Stimulated activated CD4-positive, alpha-beta T cell treated with anti-CD3 and anti-CD28 coated beads, TNF-alpha, amount 100 ng/mL, for 48 hours (primary cell): ENCODE data around the gene JTB.

Experiments
- DNase-seq, 3 donors: peaks; one replicate each; pipeline ENCODE4 v3.0.0-alpha.2; 2020; ENCODE audit warnings: low read depth in 3 of 3

JTB gene

DNA sequence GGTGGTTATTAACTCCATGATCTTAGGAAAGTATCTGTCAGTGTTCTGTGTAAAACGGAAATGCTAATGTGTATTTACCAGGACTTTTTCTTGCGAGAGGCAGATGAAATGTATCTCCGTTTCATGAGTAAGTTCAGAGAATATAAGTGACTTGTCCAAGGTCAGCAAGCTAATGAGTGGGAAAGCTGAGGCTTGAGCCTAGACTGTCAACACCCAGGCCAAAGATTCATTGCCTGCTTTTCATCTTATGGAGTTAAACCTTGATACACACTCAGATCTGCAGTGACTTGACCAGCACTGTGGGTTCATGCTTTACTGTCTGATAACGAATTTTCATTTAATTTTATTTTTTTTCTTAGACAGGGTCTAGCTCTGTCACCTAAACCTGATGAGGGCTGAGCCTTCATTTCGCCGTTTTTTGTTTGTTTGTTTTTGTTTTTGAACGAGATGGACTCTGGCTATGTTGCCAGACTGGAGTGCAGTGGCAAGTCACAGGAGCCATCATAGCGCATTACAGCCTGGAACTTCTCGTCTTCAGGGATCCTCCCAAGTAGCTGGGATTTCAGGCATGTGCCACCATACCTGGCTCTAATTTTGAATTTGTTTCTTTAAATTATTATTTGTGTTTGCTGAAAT, 918 bp upstream of the JTB start:
- no peak for DNase-seq

DNA sequence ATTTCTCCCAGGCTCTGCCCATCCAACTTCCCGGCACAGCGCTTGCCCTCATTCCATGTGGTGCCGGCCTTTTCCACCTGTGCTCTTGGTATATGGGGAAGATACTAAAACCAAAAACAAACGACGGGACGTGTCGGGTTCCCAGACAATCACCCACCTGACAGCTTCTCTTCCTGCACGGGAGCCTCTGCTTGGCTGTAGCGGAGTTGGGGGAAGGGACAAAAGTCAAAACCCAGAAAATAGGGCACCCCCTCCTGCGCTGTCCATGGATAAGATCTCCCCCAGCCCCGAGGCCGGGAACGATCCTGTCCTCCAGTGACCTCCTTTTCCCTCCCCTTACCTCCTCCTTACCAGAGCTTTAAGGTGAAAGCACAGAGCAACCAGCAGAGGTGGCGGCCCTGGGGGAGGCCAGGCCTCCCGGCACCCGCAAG, 640 bp downstream of the JTB start:
- DNase-seq: no peak

DNA sequence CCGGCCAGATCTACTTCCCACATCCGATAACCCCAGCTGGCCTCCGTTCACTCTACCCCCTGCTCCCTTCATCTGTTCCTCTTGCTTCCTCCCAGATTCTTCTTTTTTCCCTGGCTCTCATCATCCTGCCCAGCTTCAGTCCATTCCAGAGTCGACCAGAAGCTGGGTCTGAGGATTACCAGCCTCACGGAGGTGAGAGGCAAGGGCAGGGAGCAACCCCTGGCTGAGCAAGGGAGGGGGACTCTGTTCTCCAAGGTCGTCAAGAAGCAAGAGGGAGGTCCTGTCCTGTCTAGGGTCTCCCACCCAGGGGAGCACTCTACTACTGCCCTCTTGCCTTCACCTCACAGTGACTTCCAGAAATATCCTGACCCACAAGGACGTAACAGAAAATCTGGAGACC, 3.9 kb downstream of the JTB start:
- DNase-seq: no peak

- no peak for DNase-seq
Measured at GRCh38 chr1:153973071-153973470, 4.4 kb downstream of the JTB start.

DNA sequence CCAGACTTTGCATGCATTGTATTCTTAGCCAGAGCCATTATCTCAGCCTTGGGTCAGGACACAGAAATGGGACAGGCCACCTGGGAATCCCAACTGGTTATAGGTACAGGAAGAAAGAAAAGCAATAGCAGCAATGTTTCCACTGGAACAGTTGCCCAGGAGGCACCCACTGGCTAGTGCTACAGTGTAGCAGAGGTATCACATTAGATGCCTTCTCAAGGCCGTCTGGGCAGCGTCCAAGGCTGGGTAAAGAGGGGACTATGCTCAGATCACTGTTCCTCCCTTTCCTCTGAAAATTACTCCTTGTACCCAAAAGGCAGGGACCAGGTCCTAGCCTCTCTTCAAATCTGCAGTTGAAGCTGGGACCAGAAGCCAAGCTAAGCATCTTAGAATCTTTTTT, 7.1 kb downstream of the JTB start:
- no peak for DNase-seq

GRCh38 chr1:153968972-153969371, 8.5 kb downstream of the JTB start:
- DNase-seq: no peak

- no peak for DNase-seq
Measured at GRCh38 chr1:153968408-153968807, 9.1 kb downstream of the JTB start.

DNA sequence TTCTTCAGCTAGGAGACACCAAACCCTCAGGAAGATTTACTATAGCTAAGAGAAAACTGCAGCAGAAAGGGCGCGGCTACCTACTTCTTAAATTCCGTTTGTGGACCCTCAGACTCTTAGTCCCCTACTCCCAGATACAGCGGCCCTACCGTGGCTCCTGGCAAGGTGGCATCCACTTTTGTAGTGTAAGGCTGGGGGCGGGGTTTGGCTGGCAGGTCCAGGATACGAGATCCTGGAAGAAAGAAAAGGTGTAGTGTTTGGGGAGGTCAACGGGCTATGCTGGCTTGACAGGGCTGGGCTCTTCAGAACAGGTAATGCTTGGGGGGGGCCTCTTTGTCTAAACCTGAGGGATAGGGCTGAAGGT, 9.5 kb downstream of the JTB start:
- DNase-seq: no peak

DNA sequence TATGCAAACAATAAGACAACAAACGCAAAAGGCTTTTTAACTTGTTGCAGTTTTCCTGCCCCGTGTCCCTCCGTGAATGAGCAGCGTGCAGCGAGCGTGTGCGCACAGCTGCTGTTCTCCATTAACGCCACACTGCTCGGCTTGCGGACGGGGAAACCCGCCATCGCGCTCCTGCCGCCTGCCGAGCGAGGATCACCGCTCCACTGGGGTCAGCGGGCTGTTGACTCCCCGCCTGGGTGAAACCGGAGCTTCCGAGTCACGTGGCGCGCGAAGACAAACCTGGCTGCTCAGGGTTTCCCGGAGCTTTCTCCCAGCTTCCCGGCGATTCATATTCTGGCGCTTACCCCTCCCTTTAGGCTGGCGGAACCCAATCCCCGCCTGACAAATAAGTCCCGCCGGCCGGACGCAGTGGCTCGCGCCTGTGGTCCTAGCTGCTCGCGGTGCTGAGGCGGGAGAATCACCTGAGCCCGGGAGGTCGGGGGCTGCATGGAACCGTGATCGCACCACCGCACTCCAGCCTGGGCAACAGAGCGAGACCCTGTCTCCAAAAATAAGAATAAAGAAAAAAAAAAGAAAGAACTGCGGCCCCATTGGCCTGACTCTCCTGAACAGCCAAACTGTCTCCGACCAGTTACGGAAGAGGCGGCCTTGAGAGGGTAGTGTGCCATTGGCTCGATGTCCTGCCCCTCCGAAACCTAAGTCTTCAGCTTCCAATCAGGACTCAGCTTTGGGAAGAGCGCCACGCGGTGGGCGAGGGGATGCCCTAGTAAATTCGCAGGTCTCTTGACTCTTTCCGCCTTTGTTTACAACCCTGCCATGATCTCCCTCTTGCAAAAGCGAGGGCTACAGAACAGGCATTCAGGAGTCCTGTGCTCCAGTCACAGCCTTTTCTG, 10.1 kb downstream of the JTB start, which contains the start of gene CREB3L4:
TSS of gene CREB3L4 (plus strand) at position 796 of the 893 bp plus-strand sequence. CDS start 624 bp downstream, outside the sequence.
- DNase-seq: peak; percentile 63 to 76 (median 75)

- no peak for DNase-seq
Measured at GRCh38 chr1:153963850-153964331, 13.6 kb downstream of the JTB start.

- DNase-seq: peak; percentile 89 to 98 (median 93)
Measured at GRCh38 chr1:153963030-153963849, 14.2 kb downstream of the JTB start, which contains the start of gene SLC39A1. Gene SLC39A1, minus strand, starts transcription at chr1:153963537. Its CDS starts 822 bp downstream, at chr1:153962715.

GRCh38 chr1:153962088-153963029, 15.1 kb downstream of the JTB start:
- no peak for DNase-seq

DNA sequence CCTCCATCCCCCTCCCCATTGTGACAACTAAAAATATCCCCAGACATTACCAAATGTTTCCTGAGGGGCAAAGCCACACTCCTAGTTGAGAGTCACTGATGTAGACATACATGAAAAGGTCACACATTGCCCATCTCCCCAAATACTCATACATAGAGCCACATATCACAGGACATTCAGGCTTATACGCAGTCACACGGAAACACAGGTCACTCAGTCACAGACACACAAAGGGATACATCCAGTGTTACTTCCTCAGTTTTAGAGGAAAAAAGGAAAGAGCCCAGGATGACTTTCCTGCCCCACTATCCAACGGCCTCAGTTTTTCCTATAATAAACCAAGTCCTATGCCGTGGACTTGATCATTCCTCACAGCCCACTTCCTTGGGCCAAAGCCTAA, 16.1 kb downstream of the JTB start:
- no peak for DNase-seq

DNA sequence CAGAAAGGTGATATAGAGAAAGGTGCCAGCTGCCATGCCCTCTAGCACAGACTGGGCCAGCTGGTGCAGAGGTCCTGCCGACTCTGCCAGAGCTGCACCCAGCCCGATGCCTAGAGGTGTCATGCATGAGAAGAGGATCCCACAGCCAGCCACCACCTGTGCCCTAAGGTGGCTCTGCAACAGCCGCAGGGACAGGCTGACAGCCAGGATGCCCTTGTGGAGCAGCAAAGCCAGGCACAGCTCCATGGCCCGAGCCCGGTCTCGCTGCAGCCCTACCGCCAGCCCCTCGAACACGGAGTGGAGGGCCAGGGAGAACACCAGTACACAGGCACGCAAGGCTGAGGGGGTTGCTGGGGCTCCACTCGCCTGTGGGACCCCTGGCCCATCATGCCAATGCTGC, 17.3 kb downstream of the JTB start:
- DNase-seq: no peak

GRCh38 chr1:153959454-153959853, 18.0 kb downstream of the JTB start:
- no peak for DNase-seq

DNA sequence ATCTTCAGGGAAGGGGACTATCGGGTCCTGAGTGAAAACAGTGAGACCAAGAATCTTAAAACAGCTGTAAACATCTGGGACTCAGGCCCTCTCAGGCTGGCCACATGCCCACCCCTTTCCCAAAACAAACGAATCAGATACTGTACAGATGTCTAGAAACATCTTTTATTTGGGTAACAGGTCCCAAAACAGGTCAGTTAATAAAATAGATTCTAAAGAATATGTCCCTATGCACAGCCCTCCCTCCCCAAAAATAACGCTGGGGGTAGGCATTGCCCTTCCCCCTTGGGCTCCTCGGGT, 18.6 kb downstream of the JTB start:
- no peak for DNase-seq

DNA sequence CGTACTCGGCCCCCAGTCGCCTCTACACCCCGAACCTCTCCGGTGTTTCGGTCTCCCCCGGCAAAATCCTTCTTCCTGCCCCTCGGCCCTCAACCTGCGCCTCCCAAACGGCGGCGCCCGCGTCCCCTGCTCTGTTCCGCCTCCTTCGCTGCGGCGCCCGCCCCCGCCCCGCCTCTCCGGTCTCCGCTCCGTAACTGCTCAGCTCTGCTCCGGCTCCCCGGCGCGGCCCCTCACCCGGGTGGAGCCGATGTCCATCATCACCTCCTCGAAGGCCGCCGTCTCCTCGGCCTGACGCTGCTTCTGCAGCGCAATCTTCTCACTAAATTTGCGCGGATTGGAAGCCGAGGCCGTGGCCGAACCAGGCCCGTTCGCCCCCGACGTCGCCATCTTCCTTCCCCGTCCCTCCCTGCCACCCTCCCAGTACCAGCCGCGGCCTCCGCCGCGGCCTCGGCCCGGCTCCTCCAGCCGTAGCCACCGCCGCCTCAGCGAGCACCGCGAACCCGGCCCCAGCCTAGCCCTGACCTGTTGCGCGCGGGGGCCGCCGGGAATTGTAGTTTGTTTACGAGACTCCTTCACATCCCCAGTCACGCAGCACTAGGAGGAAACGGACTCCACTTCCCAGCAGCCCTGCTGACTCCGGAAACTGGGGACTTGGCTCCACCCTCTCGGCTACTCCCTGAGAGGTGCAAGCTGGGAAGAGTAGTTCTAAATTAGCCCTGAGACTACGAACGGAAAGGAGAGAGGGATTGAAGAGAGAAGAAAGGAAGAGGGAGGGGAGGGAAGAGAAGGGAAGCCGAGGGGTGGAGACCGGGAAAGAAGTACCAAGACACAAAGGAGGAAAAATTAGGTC, 19.1 kb downstream of the JTB start, which contains the start of gene CRTC2:
TSS of gene CRTC2 (minus strand) at position 502 of the 850 bp plus-strand sequence. CDS start at position 387, 115 bp downstream.
- DNase-seq: peak; percentile 96

GRCh38 chr1:153957744-153958110, 19.7 kb downstream of the JTB start:
- no peak for DNase-seq

DNA sequence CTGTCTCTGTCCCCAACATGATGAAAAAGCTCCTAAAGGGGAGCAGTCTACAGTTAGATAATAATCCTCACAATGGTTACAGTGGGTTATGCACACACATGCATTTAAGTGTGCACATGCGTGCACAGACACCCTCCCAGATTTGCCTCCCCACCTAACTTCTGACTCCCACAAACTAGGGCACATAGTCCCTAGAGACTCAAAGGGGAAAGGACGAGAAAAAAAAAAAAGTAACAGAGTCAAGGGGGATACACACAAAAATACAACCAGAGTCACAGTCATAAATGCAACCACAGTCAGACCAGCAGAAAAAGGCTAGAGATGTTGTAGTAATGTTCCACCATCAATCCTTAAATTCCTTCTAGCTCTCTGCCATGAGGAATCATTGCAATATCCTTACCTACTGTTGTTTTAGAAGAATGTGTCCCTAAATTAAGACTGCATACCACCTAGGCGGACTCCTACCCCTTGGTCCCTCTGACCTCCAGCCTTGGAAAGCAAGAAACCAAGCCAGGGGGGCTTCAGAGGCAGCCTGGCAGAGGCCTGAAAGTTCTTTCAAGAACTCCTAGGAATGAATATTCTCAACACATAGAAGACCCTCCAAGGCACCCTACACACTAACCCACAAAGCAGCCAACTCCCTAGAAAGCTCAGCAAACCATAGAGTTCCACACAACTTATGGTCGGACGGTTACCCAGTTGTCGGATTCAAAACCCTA, 20.3 kb downstream of the JTB start:
- no peak for DNase-seq
